H1 (cell line): ENCODE measurements around the gene RPTN. TPM values are rescaled to one million over a fixed set of nuclear protein-coding genes. Genes with fewer than 3 reads are reported as not detected.

ENCODE experiments used
- CTCF ChIA-PET: fragments of 300-600 bp; sonication (Branson Sonifier 250); formaldehyde crosslinking; loops from one replicate; lab custom pipeline; 2021; ENCODE audit not compliant: partially characterized antibody; lab: Charles Lee
- POLR2A ChIA-PET: fragments of 300-600 bp; sonication (Branson Sonifier 250); formaldehyde crosslinking; loops from one replicate; lab custom pipeline; 2021; ENCODE audit warnings: inconsistent platforms; ENCODE audit not compliant: partially characterized antibody; lab: Charles Lee
- DNase-seq, 2 experiments: peaks; one replicate each; pipeline versions ENCODE4 v3.0.0 to v3.0.0-alpha.2; 2010 to 2022; ENCODE audit warnings: low spot score in 2 of 2, low read depth in 1 of 2, mixed read lengths in 1 of 2
- FAIRE-seq: peaks from 2 replicates; lab custom pipeline; 2011; peaks lifted over from hg19 to GRCh38; lab: Jason Lieb, UNC
- H2AFZ ChIP-seq: 2 replicates; pipeline ENCODE4 v1.8.1; 2012; ENCODE audit warnings: low read length, inconsistent platforms
- H2AK5ac ChIP-seq: 2 replicates; pipeline ENCODE4 v1.6.1; 2013; ENCODE audit warnings: low read depth, low read length
- H2BK120ac ChIP-seq: replicated peaks from 2 replicates; pipeline ENCODE3; 2013; ENCODE audit warnings: low read depth, low read length, inconsistent platforms
- H2BK12ac ChIP-seq: 2 replicates; pipeline ENCODE4 v1.6.1; 2013; ENCODE audit warnings: low read depth, low read length
- H2BK15ac ChIP-seq: 2 replicates; pipeline ENCODE4 v1.6.1; 2013; ENCODE audit warnings: low read length
- H2BK20ac ChIP-seq: 2 replicates; pipeline ENCODE4 v1.6.1; 2013; ENCODE audit warnings: low read length
- H2BK5ac ChIP-seq: 2 replicates; pipeline ENCODE4 v1.6.1; 2013; ENCODE audit warnings: low read depth, low read length
- H3K14ac ChIP-seq: 2 replicates; pipeline ENCODE4 v1.6.1; 2013; ENCODE audit warnings: inconsistent platforms; ENCODE audit not compliant: insufficient read length
- H3K18ac ChIP-seq: 2 replicates; pipeline ENCODE4 v1.6.1; 2013; ENCODE audit warnings: low read length; ENCODE audit errors: extremely low read depth
- H3K23ac ChIP-seq: 2 replicates; pipeline ENCODE4 v1.6.1; 2013; ENCODE audit warnings: inconsistent platforms; ENCODE audit not compliant: insufficient read length
- H3K23me2 ChIP-seq: 2 replicates; pipeline ENCODE4 v1.6.1; 2013; ENCODE audit warnings: low read depth, low read length
- H3K27ac ChIP-seq: 2 replicates; pipeline ENCODE4 v1.6.1; 2011; ENCODE audit warnings: low read depth, low read length, inconsistent platforms
- H3K27me3 ChIP-seq, 4 experiments: replicated peaks in 1 of 4; 1 replicate in 1 of 4; 2 replicates in 3 of 4; pipeline versions ENCODE4 v1.6.1 to v1.8.1; 2011 to 2013; ENCODE audit warnings: low read length in 3 of 4, mild to moderate bottlenecking in 3 of 4, inconsistent platforms in 2 of 4, mixed read lengths in 2 of 4, moderate library complexity in 1 of 4; ENCODE audit not compliant: control insufficient read depth in 3 of 4, insufficient read depth in 3 of 4; ENCODE audit errors: extremely low read depth in 1 of 4
- H3K36me3 ChIP-seq, 4 experiments: 2 replicates each; pipeline versions ENCODE4 v1.6.1 to v1.8.1; 2011 to 2013; ENCODE audit warnings: mild to moderate bottlenecking in 4 of 4, low read length in 3 of 4, moderate library complexity in 2 of 4, control low read depth in 1 of 4, inconsistent platforms in 1 of 4; ENCODE audit not compliant: insufficient read depth in 4 of 4, control insufficient read depth in 2 of 4
- H3K4ac ChIP-seq: replicated peaks from 2 replicates; pipeline ENCODE3; 2013; ENCODE audit warnings: low read length, low read depth, mixed read lengths, inconsistent platforms; ENCODE audit not compliant: insufficient read length
- H3K4me1 ChIP-seq, 4 experiments: replicated peaks in 1 of 4; 1 replicate in 1 of 4; 2 replicates in 3 of 4; pipeline versions ENCODE4 v1.6.1 to v1.8.1; 2011 to 2013; ENCODE audit warnings: low read length in 3 of 4, inconsistent platforms in 2 of 4, mixed read lengths in 1 of 4; ENCODE audit not compliant: insufficient read depth in 4 of 4, control insufficient read depth in 3 of 4
- H3K4me2 ChIP-seq, 2 experiments: 2 replicates each; pipeline versions ENCODE4 v1.6.1 to v1.8.1; 2011 to 2013; ENCODE audit warnings: low read depth in 2 of 2, low read length in 2 of 2, control low read depth in 1 of 2, inconsistent platforms in 1 of 2, mild to moderate bottlenecking in 1 of 2; ENCODE audit not compliant: insufficient read depth in 1 of 2
- H3K4me3 ChIP-seq, 4 experiments: fragments of 200-600, 300-600 bp in 1 of 4; sonication (generic), shearing (Covaris generic), sonication (Bioruptor Twin) in 1 of 4; 2 replicates each; pipeline versions ENCODE4 v1.5.1 to v1.8.1; 2011 to 2016; ENCODE audit warnings: low read length in 4 of 4, low read depth in 3 of 4, control low read depth in 2 of 4, inconsistent platforms in 2 of 4, mild to moderate bottlenecking in 2 of 4, mixed read lengths in 1 of 4, moderate library complexity in 1 of 4; ENCODE audit not compliant: insufficient read depth in 2 of 4; ENCODE audit errors: extremely low read depth in 1 of 4
- H3K56ac ChIP-seq: replicated peaks from 2 replicates; pipeline ENCODE3; 2013; ENCODE audit warnings: low read depth, mild to moderate bottlenecking, mixed read lengths, low read length, inconsistent platforms; ENCODE audit not compliant: insufficient read length
- H3K79me1 ChIP-seq: 2 replicates; pipeline ENCODE4 v1.6.1; 2013; ENCODE audit warnings: low read depth, low read length, control low read depth
- H3K79me2 ChIP-seq, 2 experiments: 2 replicates each; pipeline versions ENCODE4 v1.6.1 to v1.8.1; 2012 to 2013; ENCODE audit warnings: low read length in 2 of 2, mild to moderate bottlenecking in 2 of 2, inconsistent platforms in 1 of 2; ENCODE audit not compliant: insufficient read depth in 2 of 2, control insufficient read depth in 1 of 2
- H3K9ac ChIP-seq, 4 experiments: replicated peaks in 1 of 4; 1 replicate in 1 of 4; 2 replicates in 3 of 4; pipeline versions ENCODE4 v1.6.1 to v1.8.1; 2011 to 2013; ENCODE audit warnings: low read depth in 3 of 4, low read length in 3 of 4, control low read depth in 2 of 4, mild to moderate bottlenecking in 2 of 4, moderate library complexity in 2 of 4, inconsistent platforms in 1 of 4; ENCODE audit errors: extremely low read depth in 1 of 4
- H3K9me3 ChIP-seq, 2 experiments: 2 replicates each; pipeline versions ENCODE4 v1.6.1 to v1.8.1; 2012 to 2013; ENCODE audit warnings: mild to moderate bottlenecking in 2 of 2, moderate library complexity in 2 of 2, control low read depth in 1 of 2, inconsistent platforms in 1 of 2, low read depth in 1 of 2, low read length in 1 of 2, mixed read lengths in 1 of 2; ENCODE audit not compliant: insufficient read depth in 2 of 2
- H4K20me1 ChIP-seq, 2 experiments: replicated peaks in 1 of 2; 2 replicates each; pipeline versions ENCODE3 to v1.8.1; 2011 to 2013; ENCODE audit warnings: inconsistent platforms in 2 of 2, low read length in 2 of 2, mild to moderate bottlenecking in 1 of 2; ENCODE audit not compliant: insufficient read depth in 2 of 2, control insufficient read depth in 1 of 2
- H4K5ac ChIP-seq: 2 replicates; pipeline ENCODE4 v1.6.1; 2013; ENCODE audit warnings: low read length, low read depth, mixed read lengths, inconsistent platforms; ENCODE audit not compliant: insufficient read length
- H4K8ac ChIP-seq: 2 replicates; pipeline ENCODE4 v1.8.0; 2013; ENCODE audit warnings: mild to moderate bottlenecking, moderate library complexity, low read length, inconsistent platforms; ENCODE audit not compliant: insufficient read depth; ENCODE audit errors: extremely low read depth
- H4K91ac ChIP-seq: replicated peaks from 2 replicates; pipeline ENCODE3; 2013; ENCODE audit warnings: low read length, mixed read lengths, inconsistent platforms; ENCODE audit not compliant: insufficient read length
- ASH2L ChIP-seq: fragments of 200-600, 300-600 bp; sonication (generic); IDR thresholded peaks from one replicate; pipeline ENCODE4 v1.7.1; 2017; ENCODE audit warnings: low read length
- BACH1 ChIP-seq: IDR thresholded peaks from 2 replicates; pipeline ENCODE4 v1.6.1; 2012; ENCODE audit warnings: low read length, improper control_type of control experiment
- SUZ12 ChIP-seq: fragments of 200-600 bp; sonication (generic); IDR thresholded peaks from 2 replicates; pipeline ENCODE4 v1.6.1; 2012; ENCODE audit warnings: mild to moderate bottlenecking, inconsistent platforms, low read length, moderate library complexity, mixed read lengths
- TCF12 ChIP-seq: IDR thresholded peaks from 2 replicates; pipeline ENCODE4 v1.6.1; 2011; ENCODE audit warnings: low read depth, mild to moderate bottlenecking, low read length
- WGBS, 2 experiments: shearing (Covaris generic) in 1 of 2; methylation state at CpG; one replicate each; pipeline versions ENCODE4 v1.1.6 to v1.1.7; 2013 to 2015; ENCODE audit warnings: low lambda C conversion rate in 2 of 2, mixed read lengths in 2 of 2, inconsistent platforms in 1 of 2, low coverage in 1 of 2, missing lambda C conversion rate in 1 of 2; ENCODE audit not compliant: insufficient replicate concordance in 2 of 2, insufficient coverage in 1 of 2, insufficient read length in 1 of 2; ENCODE audit errors: extremely low coverage in 1 of 2, missing lambda C conversion rate in 1 of 2; 5-methylcytosine and 5-hydroxymethylcytosine counted together
- polyA plus RNA-seq, 7 experiments: library from polyadenylated mRNA; depleted of rRNA in 3 of 7; stranded (reverse) in 5 of 7; unstranded in 2 of 7; fragments of >200 nt in 5 of 7; fragments of 200-250 nt in 2 of 7; gene quantifications; 1 replicate in 5 of 7; 2 replicates in 1 of 7; 4 replicates in 1 of 7; pipeline versions ENCODE4 v1.2.1 to v1.2.3, GENCODE V29; 2011 to 2013; ENCODE audit warnings: missing spikeins in 2 of 7, mixed read lengths in 2 of 7
- total RNA-seq: library from RNA; stranded (reverse); fragmentation: NEBNext Ultra II Directional; extraction: Animal tissue kit (Norgen Biotek cat#: 25700); gene quantifications from 2 replicates; pipeline ENCODE4 v1.2.1, GENCODE V29; 2021

The RPTN gene
- total and polyA plus RNA-seq, 2 of the 8 experiments (the other 6 are each of a cell fraction or from before 2014, with no cell fraction given): not detected

GRCh38 chr1:152148981-152149380 lies 10.0 kb downstream of the RPTN start:
- Histone ChIP-seq H3K14ac (no peak overlapping the region), H2BK5ac (no peak overlapping the region), H3K56ac (no peak overlapping the region), H2AK5ac (no peak overlapping the region), H3K9me3 (peaks cover 49 to 73% of the 10 kb centered on the region in 2 experiments), H3K27ac (no peak overlapping the region), H2BK12ac (no peak overlapping the region), H3K4me2 (no peak overlapping the region), H3K9ac (no peak overlapping the region), H3K79me2 (no peaks in the 10 kb centered on the region), H4K91ac (no peak overlapping the region), H3K4me1 (no peaks in the 10 kb centered on the region), H4K5ac (no peak overlapping the region), H3K4ac (no peak overlapping the region), H3K4me3 (no peak overlapping the region), H3K18ac (no peak overlapping the region), H3K23me2 (no peaks in the 10 kb centered on the region), H3K36me3 (no peaks in the 10 kb centered on the region), H4K8ac (no peak overlapping the region), H2BK120ac (no peak overlapping the region), H2BK15ac (no peak overlapping the region), H3K27me3 (no peaks in the 10 kb centered on the region), H4K20me1 (no peaks in the 10 kb centered on the region), H3K79me1 (no peaks in the 10 kb centered on the region), H2AFZ (no peak overlapping the region), H3K23ac (no peak overlapping the region), H2BK20ac (no peak overlapping the region)
- CTCF ChIA-PET: interaction anchor here (1.0 kb wide), 1 partner anchor 9 kb away, joined by 3 read pairs; no protein-coding TSS in a partner anchor
- TF ChIP-seq TCF12 (no peak), ASH2L (no peak), BACH1 (no peak), SUZ12 (no peak)
- WGBS, 2 experiments: 22% methylated on average over 1 of the region's 1 CpG; no CpG with 5 or more reads in 1 of the 2 experiments
- DNase-seq (no peak), FAIRE-seq (no peak)
- POLR2A ChIA-PET: no interaction called here
